HG02571 (cell line): Measurements from ENCODE around the gene RRP12.
"Not testable (repeated sequence)": the region's sequence is repeated elsewhere in the genome, so short reads cannot be mapped to it uniquely, and the experiment has no call there.

Source experiments
- ATAC-seq: cut with Tn5 transposase; IDR thresholded peaks from one replicate; pipeline ENCODE4 v1.9.1; 2021; ENCODE audit warnings: mild to moderate bottlenecking, moderate library complexity; ENCODE audit not compliant: unreplicated experiment

RRP12 gene

DNA sequence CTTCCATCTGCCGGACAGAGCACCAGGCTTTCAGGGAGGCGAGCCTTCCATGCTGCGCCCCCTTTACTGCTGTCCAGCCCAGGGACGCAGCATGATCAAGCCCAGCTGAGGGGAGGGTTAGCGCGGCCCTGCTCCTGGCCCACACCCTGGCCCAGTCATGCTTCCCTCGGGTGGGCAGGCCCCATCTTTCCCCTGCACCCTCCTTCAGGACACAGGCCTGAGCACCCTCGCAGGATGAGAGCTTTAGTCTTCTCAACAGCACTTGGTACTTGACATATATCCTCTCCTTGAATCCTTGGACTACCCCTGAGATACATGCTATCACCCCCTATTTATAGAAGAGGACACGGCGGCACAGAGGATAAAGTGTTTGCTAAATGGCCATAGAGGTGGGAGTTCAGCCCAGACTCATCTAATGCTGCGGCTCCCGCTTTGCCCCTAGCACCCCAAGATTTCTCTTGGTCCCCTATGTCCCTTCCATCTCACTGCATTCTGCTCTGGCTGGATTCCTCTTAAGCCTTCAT, 34.0 kb downstream of the RRP12 start:
- ATAC-seq: no peak

DNA sequence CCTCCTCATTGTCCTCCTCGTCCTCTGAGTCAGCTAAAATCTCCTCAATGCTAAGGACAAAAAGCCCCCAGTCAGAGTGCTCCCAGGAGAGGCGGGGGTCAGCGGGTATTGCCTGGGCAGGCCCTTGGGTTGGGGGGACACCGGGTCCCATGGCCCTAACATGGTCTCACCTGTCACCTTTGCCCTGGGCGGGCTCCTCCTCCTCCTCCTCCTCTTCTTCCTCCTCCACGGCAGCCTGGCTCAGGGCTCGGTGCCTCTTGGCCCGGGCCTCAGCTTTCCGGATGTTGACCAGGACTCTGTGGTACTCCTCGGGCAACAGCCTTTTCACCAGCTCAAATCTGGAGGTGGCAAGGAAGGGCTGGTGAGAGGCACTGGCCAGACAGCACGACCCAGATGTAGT, 34.6 kb downstream of the RRP12 start:
- no peak for ATAC-seq

DNA sequence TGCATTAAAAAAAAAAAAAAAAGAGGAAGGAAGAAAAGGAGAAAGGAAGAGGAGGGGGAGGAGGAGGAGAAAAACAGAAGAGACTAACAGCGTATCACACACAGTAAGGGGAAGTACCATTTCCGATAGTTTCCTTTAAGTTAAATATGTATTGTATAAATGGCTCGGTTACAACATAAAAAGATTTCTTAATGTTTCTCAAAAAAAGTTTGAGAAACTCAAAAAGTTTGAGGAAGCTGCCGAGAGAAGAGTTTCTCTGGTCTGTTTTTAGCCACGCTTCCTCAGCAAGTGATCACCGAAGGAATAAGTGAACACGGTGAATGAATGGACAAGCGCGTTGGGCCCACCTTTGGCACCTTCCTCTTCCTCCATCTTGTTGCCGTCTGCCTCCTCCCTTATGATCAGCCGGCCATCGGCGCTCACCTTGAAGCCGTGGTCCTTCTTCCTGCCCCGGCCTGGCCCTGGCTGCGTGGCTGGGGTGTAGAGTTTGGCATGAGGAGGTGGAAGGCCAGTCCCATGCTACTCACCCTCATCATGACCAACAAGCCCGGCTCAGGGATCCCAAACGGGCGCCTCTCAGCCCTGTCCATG, 35.3 kb downstream of the RRP12 start:
- no peak for ATAC-seq

DNA sequence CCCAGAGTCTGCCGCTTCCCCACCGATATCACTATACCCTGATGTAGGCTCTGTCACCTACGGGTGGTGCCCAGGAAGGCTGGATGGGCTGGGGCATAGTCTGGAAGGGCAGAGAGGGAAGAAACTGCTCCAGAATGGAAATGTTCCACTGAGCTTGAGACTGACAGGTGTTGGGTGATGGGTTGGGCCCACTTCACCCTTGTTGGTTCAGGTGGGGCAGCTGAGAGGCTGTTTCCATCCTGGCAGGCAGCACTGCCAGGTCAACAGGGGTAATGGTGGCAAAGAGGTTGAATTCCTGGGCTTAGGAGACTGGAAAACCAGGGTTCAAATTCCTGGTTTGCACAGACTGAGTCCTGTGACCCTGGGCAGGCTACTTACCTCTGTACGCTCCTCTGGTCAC, 38.1 kb downstream of the RRP12 start:
- no peak for ATAC-seq

DNA sequence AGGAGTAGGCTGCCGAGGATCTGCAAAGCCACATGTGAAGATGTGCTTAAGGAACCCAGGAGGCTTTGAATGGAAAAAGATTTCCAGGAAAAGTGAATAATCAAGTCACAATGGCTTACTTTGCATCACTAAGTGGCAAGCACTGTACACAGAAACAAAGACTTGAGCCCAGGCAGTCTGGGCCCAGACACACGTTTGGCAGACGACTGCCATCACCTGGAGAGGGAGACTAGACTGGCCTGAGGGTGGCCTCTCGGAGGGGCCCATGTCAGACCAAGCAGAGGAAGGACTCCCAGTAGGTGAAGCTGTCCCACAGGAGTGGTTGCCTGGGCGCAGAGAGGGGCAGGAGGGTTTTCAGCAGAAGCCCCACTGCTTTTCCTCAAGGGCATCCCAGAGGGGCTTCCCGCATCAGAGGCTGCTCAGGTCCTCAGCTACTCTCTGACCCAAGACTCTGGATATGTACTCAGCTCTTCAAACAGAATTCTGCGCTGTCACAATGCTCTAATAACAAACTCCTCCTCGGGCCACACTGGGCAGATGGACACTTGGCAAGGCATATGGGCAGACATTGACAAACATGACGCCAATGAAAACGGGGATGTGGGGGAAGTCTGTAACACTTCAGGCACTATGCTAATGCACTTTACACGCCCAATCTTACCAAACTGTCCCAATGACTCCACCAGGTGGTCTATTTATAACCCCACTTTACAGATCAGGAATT, 38.7 kb downstream of the RRP12 start:
- ATAC-seq: no peak

DNA sequence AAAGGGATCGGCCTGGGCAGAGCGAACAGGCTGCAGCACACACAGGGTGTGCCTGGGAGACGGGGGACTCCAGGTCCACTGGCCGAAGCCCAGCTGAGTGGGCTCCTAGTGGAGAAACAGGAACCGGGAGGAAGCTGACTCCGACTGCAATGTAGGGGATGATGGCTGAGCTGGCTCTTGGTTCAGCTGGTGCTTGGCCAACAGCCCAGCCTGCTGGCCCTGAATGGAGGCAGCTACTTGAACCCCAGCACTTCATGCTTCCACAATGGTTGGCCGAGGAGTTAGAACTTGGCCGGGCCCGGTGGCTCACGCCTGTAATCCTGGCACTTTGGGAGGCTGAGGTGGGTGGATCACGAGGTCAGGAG, 39.6 kb downstream of the RRP12 start:
- ATAC-seq: no peak

DNA sequence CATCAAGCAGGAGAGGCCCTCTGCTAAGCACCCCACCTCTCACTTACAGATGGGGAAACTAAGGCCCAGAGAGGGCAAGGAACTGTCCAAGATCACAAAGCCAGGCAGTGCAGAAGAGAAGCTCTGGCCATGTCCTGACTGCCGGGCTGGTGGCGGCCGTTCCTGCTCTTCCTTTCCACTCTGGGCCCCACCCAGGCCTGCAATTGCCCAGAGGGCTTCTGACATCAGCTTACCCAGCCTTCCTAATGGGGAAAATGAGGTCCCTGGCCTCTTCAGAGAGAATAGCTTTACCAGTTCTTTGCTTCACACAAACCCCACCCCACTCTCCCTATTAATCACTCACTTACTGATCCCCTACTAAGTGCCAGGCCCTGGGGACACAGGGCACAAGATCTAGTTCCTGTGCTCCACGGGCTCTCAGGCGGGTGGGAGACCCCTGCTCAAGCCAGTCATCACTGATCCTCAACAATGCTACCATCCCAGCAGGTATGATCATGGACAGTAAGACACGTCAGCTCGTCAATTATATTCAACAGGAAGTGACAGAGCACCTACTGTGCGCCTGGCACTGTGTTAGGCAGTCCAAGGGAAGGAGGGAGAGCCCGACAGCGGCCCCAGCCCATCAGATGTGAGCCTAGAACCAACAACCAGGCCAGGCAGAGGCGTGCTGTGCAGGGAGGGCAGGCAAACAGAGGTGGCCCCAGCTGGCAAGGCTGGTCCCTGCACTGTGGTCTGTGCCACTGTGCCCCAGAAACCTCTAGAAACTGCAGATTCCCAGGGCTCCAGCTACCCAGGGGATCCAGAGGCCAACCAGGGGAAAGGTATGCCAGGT, 40.2 kb downstream of the RRP12 start:
- no peak for ATAC-seq

DNA sequence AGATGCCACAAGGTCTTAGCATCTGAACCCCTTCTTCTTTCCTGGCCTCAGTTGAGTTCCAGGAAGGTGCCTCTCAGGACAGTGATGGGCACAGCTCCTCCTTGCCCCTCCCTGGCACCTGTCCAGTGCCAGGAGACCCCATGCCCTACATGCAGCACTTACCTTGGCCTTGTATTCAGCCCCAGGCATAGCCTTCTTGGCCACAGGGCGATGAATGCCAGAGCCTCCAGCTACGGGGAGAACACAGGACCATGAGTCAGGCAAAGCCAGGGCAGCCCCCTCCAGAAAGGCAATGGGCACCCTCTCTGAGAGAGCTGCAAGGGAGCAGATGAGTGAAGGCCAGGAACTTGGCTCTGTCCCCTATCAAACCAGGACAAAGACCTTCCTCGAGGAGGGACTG, 42.4 kb downstream of the RRP12 start:
- ATAC-seq: no peak

DNA sequence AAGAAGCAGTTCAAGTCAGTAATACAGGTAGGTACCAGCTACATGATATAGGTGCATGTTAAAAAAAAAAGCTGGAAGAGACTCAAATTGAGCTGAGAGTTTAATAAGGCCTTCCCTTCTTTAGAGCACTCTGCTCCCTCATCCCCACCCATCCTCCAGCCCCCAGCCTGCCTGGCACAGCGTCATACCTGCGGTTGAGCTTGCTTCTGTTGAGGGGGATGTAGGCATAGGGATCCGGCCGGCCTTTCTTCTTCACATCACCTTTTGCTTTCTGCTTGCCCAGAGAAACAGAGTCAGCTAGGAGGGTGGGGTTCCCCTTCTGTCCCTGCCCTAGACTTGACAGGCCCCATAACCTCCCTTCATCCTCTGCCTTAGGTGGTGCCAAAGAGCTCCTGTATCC, 42.8 kb downstream of the RRP12 start:
- ATAC-seq: no peak

DNA sequence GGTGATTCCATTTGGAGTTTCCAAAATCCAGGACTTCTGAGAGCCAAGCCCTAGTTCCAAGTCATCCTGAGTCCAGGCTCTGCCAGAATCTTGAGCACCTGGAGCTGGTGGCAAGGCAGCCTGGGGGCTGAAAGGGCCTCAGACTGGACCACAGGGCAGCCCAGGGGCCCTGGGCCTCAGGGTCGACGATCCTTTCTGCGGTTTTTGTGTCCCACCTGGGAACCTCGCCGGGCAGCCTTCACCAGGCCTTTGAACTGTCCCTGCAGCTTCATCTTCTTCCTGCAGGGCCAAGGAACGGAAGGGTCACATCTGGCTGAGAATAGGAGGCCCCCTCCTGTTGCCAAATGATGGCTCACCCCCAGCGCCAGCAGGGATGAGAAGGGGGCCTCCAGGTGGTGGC, 44.2 kb downstream of the RRP12 start:
- ATAC-seq: no peak

DNA sequence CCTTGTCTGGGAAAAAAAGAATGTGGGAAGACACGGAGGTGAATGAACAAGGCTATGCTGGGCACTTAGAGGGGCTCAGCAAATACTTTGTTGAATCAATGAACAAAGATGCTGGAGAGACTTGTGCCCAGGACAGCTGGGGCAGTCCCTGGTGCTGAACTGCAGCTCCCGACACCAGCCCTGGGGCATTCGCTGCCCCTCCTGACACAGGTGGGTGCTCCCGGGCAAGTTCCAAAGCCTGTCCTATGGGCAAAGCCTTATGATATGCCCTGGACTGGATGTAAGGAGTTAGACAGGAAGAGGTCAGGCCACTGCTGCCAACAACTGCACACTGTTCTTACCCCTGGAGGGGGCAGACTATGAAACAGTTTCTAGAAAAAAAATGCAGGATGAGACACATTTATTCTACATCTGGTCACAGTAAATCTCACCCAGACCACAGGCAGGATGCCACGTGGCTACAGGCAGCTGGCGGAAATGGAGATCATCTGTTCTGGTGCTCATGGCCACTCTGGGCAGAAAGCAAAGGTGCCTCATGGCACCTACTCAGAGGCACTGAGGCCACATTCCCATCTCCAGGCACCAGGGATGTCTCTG, 44.7 kb downstream of the RRP12 start:
- ATAC-seq: no peak

DNA sequence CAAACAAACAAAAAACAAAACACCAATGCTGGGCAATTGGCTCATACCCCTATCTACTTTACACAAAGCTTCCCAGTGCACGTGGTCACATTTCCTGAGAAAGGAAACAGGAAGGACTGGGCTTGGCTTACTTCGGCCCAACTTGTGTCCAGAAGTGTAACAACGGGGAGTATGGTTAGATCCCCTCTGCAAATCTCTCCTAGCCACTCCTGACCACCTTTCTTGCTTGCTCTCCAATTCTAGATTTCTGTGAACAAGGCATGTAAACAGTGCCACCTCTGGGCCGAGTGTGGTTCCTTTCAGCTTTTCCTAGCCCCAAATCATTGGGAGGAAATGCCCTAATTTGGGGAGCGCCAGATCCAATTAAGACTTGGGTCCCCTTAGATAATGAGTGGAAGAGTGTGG, 45.6 kb downstream of the RRP12 start:
- ATAC-seq: no peak

DNA sequence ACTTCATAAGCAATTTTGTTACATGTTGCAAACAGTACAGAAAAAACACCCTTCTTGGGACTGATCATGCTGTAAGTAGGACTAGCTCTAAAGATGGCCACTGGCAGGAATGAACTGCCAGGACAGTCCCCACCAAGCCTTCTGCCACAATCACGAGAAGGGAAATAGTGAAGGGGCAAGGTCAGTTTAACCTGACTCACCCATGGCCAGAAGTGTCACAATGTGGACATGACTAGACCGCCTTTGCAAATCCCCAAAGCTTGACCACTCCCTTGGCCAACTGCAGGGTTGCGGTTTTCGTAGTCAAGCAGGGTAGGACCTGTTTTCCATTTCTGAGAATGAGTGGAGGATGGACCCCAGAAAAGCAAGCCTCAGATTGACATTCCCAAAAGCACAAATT, 47.2 kb downstream of the RRP12 start:
- no peak for ATAC-seq

DNA sequence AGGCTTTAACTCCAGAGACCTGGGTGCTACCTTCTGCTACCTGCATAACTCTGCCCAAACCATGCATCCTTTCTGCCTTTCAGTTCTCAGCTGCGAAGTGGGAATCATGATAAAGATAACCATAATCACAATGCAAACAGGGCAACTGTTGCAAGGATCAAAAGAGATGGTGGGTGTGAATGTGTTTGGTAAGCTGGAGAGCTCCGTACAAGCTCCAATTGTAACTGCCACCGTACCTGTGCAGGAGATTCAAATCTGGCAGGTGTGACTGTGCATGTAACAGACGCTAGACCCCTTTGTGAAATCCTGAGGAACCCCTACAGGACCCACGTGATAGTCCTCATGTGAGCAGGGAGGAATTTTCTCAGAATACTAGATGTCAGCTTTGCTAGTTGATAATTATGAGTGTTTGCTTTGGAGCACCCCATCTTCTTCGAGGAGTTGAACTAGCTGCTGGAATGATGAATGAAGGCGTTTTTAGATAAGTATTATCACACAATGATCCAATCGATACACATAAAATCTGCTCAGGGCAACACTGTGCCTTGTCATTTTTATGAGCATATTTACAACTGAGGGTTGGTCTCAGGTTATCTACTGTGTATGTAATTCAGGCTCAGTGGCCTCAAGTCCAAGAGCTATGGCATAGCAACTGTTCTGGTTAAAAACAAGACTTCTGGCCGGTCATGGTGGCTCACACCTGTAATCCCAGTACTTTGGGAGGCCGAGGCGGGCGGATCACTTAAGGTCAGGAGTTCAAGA, 51.2 kb downstream of the RRP12 start:
- no peak for ATAC-seq

DNA sequence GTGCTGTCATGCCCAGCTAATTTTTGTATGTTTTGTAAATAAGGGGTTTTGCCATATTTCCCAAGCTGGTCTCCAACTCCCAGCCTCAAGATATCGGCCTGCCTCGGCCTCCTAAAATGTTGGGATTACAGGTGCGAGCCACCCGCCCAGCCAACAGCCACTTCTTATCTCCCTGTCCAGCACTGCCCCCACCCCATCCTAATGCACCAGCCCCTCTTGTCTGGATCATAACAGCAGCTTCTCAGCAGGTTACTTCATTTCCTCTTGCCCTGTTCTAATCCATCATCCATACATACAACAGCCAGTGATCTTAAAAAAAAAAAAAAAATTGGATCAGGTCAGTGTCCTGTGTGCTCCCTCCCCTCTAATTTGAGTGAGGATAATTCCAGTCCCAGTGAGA, 53.8 kb downstream of the RRP12 start:
- no peak for ATAC-seq

DNA sequence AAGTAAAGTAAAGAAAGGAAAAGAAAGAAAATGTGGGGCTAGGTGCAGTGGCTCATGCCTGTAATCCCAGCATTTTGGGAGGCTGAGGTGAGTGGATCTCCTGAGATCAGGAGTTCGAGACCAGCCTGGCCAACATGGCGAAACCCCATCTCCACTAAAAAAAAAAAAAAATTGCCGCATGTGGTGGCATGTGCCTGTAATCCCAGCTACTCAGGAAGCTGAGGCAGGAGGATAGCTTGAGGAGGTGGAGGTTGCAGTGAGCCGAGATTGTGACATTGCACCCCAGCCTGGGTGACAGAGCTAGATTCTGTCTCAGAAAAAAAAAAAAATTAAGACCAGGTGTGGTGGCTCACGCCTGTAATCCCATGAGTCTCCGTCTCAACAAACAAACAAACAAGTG, 57.5 kb downstream of the RRP12 start:
- ATAC-seq: not testable (repeated sequence)

DNA sequence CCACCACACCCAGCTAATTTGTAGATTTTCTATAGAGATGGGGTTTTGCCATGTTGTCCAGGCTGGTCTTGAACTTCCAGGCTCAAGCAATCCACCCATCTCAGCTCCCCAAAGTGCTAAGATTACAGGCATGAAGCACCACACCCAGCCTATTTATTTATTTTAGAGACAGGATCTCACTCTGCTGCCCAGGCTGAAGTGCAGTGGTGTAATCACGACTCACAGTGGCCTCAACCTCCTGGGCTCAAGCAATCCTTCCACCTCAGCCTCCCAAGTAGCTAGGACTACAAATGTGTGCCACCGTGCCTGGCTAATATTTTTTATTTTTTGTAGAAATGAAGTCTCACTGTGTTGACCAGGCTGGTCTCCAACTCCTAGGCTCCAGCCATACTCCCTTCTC, 59.7 kb downstream of the RRP12 start:
- ATAC-seq: no peak

DNA sequence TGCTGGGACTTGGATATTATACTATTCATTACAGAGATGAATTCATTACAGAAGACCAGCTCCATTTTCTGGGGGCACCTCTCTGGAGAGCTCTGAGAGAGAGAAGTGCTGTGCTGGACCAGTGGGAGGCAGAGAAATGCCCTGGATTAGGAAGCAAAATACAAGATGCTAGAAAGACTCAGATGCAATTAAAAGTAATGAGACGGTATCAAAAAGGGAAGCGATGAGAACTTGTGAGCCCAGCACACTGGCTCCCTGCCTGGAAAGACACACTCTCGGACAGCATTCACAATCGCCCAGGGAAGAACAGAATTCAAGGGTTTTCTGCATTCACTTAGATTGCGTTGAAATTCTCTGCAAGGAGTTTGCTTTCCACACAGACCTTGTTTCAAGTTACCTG, 63.1 kb downstream of the RRP12 start:
- no peak for ATAC-seq

DNA sequence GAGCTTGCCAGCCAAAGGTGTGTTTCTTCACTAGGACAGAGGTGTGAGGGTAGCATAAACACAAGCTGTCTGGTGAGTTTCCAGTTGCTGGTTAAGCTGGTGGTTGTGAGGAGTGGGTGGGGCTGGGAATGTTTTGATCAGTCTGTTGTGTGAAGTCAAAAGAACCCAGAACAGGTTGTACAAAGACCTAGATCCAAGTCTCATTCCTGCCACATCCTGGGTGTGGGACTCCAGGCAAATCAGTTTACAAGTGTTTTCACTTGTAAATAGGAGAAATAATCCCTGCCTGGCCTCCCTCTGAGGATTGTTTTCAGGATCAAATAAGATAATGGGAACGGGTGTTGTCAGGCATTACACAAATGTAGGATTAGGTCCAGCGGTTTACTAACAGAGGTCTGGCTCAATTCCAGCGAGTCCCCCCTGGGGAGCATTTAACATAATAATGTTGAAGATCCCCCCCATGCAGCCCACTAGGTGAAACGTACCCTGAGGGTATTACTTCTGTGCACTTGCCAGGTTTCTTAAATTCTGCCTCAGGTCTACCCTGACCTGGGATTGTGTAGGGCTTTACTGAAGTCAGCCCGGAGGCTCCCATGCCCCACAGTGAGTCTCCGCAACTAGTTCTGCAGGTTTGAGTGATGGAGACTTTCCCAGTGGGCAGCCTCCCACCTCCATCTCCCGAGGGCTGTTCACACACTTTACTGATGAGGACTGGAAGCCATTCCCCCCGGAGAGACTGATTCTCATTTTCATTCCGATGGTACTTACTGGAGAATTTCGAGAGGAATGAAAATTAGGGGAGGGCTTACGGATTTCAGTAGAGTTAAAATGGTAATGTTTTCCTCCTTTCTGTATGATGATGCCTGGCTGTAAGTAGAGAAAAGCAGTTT, 64.0 kb downstream of the RRP12 start:
- ATAC-seq: no peak

DNA sequence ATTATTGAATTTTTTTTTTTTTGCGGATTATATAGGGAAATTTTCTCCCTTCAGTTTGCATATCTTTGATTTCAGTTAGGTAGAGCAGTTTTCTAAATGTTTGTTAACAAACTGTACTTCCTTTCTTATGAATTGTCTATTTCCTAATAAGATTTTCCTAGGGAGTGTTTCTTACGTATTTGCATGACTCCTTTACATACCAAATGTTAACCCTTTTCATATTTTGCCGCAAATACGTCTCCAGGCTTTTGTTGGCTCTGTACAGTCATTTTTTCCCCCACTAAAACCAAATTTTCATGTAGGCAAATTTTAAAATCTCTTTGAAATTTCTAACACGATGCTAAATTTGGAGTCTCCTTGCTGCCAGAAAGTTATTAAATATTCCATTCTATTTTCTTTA, 64.7 kb downstream of the RRP12 start:
- no peak for ATAC-seq
